HT-29 (cell line): ENCODE data around the gene USP37. TPM values are rescaled to one million over a fixed set of nuclear protein-coding genes. Genes with fewer than 3 reads are reported as not detected.

Experiments
- DNase-seq: peaks from one replicate; pipeline ENCODE4 v3.0.0-alpha.2; 2015; ENCODE audit warnings: low spot score
- total RNA-seq: library from RNA; depleted of rRNA; stranded (reverse); fragments of >200 nt; shearing (Covaris generic); gene quantifications from 2 replicates; pipeline ENCODE4 v1.2.3, GENCODE V29; 2014

Gene USP37
- total RNA-seq, 1 experiment from 2014 or later, result 3.9 TPM

GRCh38 chr2:218476676-218477075, 91.5 kb downstream of the USP37 start:
- no peak for DNase-seq

DNA sequence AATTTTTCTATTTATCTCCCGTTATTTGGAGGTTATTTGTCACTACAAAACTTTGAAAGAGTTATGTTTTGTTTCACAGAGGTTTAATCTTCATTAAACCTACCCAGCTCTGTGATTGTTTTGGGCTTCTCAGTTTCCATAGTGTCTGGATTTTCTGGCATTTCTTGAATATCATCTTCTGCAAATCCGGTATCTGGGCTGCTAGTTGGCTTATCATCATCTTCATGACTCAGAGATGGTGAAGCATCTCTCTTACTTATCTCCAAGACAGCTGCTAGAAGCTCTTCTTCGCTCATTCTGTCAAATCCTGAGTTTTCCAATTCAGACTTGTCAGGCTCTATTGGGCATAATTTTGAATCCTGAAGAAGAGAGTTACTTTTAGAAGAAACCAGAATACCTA, 93.6 kb downstream of the USP37 start:
- DNase-seq, result no peak

DNA sequence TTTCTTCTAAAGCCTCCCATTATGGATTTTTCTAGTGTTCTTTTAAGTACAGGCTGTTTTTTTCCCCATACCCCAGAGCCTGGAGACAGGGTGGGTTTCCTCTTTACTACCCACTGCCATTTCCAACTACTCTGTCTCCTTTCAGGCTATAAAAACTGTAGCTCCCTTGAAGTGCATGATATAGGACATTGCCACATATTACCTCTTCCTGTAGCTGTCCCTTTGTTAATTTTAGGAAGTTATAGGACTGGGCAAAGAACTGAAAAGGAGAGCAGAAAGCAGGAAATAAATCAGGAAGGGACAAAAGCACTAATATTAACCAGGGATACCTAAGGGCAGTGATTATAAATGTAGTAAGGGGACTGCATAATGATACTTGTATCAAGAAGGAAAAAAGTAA, 95.2 kb downstream of the USP37 start:
- no peak for DNase-seq

DNA sequence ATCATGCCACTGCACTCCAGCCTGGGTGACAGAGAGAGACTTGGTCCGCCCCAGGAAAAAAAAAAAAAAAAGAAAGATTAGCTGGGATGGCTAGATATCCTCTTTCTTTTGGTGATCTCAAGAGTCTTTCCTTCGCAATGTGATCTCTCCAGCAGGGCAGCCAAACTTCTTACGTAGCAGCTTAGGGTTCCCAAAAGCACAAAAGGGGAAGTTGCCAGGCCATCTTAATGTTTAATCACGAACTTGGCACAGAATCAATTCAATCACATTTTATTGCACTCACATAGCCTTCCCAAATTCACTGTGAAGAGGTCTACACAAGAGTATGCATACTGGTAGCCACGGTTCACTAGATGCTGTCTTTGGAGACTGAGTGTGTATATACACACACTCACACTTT, 96.2 kb downstream of the USP37 start:
- DNase-seq, result no peak

DNA sequence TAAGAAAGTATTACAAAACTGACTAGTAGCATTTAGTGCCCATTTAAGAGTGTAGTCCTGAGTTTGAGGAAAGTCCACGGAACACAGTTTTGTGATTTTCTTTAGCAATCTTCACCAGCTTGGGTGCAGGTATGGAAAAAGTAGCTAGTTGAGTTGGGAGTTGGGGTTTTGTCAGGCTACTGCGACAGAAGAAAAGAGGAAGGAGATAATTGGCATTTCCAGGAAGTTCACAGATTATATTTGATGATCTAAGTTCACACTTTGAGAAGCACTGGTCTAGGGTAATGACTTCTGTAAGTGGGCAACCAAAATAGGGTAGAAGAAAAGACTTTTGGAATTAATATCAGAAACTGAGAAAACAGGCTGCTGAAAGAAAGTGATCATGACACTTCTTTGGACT, 97.1 kb downstream of the USP37 start:
- no peak for DNase-seq

DNA sequence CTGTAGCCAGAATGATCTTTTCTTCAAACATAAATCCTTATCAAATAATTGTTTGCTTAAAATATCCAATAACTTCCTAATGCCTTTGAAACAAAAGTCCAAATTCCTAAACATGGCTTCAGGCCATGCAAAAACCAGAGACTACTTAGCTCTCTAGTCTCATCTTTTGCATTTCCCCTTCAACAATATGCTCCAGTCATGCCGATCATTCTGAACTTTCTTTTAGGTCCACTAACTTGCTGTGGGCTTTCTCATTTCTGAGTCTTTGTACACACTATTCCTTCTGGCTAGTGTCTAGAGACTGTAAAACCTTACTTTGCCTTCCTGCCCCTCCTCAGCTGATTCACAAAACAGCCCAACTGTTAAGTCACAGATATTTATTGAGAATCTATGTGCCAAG, 97.7 kb downstream of the USP37 start:
- DNase-seq, result no peak

GRCh38 chr2:218465987-218466633, 102.0 kb downstream of the USP37 start:
- peak; percentile 72 for DNase-seq

DNA sequence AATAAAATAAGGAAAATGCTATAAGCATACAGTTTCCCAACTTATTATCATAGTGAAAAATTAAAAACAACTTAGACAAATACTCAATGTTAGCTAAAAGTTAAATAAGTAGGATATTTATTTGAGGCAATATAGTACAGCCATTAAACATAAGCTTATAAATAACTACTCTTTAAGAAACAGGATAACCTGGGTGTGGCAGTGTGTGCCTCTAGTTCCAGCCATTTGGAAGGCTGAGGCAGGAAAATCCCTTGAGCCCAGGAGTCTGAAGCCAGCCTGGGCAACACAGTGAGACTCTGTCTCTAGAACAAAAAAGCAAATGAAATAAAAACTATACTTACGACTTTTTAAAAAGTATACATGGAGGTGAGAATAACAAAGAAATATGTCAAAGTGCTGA, 109.6 kb downstream of the USP37 start:
- no peak for DNase-seq

DNA sequence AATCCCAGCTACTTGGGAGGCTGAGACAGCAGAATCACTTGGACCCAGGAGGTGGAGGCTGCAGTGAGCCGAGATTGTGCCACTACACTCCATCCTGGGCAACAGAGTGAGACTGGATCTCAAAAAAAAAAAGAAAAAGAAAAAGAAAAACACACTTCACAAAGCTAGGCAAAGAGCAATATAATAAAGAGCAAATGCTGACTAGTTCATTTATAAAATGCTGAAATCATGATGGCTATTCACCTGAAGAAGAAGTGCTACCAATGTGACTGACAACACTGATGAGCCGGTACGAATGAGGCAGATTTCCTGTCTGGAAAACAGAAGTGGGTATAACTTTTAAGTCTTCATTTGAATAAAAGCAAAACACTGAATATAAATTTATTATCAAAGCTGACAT, 111.3 kb downstream of the USP37 start:
- no peak for DNase-seq

- DNase-seq, result no peak
Measured at GRCh38 chr2:218452079-218452478, 116.1 kb downstream of the USP37 start.

DNA sequence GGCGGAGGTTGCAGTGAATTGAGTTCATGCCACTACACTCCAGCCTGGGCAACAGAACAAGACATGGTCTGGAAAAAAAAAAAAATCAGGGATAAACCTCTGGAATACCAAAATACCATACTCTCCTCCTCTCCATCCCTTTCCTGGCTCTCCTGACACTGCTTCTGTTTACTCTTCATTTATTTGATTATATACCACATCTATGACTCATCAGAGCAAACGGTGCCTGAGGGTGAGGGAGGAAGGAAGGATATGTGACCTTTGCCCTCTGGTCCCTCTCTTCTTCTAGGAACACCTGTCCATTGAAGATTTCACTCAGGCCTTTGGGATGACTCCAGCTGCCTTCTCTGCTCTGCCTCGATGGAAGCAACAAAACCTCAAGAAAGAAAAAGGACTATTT, 119.2 kb downstream of the USP37 start:
- DNase-seq, result peak; percentile 75

DNA sequence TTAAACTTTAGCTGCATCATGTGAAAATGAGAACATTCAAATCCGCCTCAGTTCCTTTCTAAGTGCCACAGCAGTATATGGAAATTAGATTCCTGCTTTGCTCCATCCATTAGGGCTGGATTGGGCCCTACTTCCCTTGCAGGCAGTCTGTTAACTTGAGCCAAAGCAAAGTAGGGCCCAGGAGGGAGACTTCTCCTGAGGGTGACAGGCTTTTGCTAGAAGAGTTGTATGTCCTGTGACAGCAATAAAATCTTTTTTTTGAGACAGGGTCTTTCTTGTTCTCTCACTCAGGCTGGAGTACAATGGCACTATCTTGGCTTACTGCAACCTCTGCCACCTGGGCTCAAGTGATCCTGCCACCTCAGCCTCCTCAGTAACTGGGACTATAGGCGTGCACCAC, 121.1 kb downstream of the USP37 start:
- DNase-seq, result no peak

DNA sequence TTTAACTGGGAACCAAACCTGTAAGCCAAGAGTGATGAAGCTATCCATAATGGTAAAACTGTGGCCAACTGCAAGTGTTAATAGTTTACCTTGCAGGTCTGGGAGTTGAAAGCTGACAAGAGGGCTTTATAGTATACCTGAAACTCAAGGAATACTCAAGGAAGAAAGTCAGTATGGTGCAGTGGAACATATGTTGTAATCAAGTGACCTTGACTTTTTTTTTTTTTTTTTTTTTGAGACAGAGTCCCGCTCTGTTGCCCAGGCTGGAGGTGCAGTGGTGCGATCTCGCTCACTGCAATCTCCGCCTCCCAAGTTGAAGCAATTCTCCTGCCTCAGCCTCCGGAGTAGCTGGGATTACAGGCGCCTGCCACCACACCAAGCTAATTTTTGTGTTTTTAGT, 121.6 kb downstream of the USP37 start:
- no peak for DNase-seq

DNA sequence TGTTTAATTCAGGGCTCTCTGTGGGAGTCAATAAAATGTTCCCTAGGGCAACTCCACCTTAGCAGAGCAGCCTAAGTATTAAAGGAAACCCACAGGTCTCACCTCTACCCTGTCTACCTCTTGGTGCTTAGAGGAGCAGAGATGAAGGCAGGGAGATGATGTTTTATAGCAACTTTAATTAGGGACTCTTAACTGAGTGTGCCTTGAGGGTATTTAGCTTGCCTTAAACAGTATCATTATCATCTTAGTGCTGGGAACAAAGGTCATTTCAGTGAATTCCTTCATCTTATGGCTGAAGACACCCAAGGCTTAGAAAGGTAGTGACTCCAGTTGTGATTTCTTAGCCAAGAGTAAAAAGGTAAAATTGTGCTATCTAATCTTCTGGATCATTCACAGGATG, 122.5 kb downstream of the USP37 start:
- no peak for DNase-seq

GRCh38 chr2:218444692-218445357, 123.3 kb downstream of the USP37 start:
- peak; percentile 76 for DNase-seq

DNA sequence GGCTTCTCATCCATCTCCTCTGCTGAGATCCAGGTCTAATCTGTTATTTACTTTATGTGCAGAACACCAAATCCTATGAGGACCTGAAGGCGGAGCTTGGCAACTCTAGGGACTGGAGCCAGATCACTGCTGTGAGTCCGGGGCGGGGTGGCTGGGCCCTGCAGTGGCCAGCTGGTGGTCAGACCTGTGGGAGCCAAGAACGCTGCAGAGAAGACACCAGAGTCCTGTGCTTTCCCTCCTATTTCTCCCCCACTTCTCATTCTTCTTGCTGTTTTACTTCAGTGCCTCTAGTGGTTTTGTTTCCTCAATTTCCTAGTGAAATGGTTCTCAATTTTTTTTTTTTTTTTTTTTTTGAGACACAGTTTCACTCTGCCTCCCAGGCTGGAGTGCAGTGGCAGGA, 129.6 kb downstream of the USP37 start:
- no peak for DNase-seq

GRCh38 chr2:218437969-218438368, 130.2 kb downstream of the USP37 start:
- DNase-seq, result no peak

- DNase-seq, result no peak
Measured at GRCh38 chr2:218436992-218437391, 131.2 kb downstream of the USP37 start.

GRCh38 chr2:218435003-218435982, 132.9 kb downstream of the USP37 start:
- no peak for DNase-seq

GRCh38 chr2:218434456-218434855, 133.7 kb downstream of the USP37 start:
- no peak for DNase-seq

DNA sequence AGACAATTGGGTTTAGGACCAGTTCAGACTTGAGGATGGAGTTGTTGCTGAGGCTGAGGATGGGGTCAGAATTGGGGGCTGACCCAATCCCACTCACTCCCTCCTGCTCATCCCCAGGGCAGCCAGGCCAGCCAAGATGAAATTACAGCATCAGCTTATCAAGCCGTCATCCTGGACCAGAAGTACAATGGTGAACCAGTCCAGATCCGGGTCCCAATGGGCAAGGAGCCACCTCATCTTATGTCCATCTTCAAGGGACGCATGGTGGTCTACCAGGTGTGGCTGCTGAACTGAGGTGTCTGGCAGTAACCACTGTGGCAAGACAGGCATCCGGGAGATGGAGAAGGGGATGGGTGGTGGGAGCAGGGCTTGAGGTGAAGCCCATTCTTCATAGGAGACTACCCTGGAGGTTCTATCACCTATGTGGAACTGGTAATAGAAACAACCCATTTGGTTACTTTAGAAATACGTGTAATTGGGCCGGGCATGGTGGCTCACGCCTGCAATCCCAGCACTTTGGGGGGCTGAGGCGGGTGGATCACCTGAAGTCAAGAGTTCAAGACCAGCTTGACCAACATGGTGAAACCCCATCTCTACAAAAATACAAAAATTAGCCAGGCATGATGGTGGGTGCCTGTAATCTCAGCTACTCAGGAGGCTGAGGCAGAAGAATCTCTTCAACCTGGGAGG, 135.3 kb downstream of the USP37 start:
- no peak for DNase-seq

DNA sequence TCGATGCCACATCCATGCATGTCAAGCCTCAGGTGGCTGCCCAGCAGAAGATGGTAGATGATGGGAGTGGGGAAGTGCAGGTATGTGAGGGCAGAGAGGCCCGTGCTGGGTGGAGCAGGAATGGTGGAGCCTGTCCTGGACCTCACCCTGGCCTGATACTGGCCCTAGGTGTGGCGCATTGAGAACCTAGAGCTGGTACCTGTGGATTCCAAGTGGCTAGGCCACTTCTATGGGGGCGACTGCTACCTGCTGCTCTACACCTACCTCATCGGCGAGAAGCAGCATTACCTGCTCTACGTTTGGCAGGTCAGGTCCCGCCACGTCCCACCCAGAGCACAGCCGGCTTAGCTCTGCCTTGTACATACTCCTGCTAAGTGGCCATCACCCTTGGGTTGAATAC, 136.3 kb downstream of the USP37 start:
- no peak for DNase-seq
